Psoas muscle (tissue), 8 donors: ENCODE results near the gene HMX1. TPM values are rescaled to one million over a fixed set of nuclear protein-coding genes. Genes with fewer than 3 reads are reported as not detected.
A peak's percentile ranks its signal among the peaks of the same experiment; 100 is the strongest.

ENCODE experiments used
- ATAC-seq, 4 donors: fragments of 200-7000 bp; cut with Tn5 transposase; one replicate each; pipeline ENCODE4 v1.9.1; 2020; ENCODE audit warnings: moderate library complexity in 3 of 4, mild to moderate bottlenecking in 2 of 4
- DNase-seq, 2 donors: peaks; one replicate each; pipeline ENCODE4 v3.0.0-alpha.2; 2020
- H3K27ac ChIP-seq: fragments of 200-600 bp; one replicate; pipeline ENCODE4 v1.8.0; 2022
- H3K27me3 ChIP-seq, 3 donors: fragments of 200-600 bp in 1 of 3; one replicate each; pipeline versions ENCODE4 v1.6.1 to v1.8.0; 2013 to 2022; ENCODE audit warnings: low read length in 2 of 3, mild to moderate bottlenecking in 2 of 3, moderate library complexity in 1 of 3; ENCODE audit not compliant: insufficient read depth in 3 of 3
- H3K36me3 ChIP-seq, 2 donors: fragments of 200-600 bp in 1 of 2; one replicate each; pipeline versions ENCODE4 v1.6.1 to v1.8.0; 2013 to 2022; ENCODE audit warnings: low read depth in 1 of 2, mild to moderate bottlenecking in 1 of 2, moderate library complexity in 1 of 2; ENCODE audit not compliant: insufficient read depth in 1 of 2
- H3K4me1 ChIP-seq: fragments of 200-600 bp; one replicate; pipeline ENCODE4 v1.8.0; 2022
- H3K4me3 ChIP-seq: fragments of 200-600 bp; one replicate; pipeline ENCODE4 v1.8.0; 2022; ENCODE audit warnings: mild to moderate bottlenecking
- H3K9me3 ChIP-seq: fragments of 200-600 bp; one replicate; pipeline ENCODE4 v1.8.0; 2022
- CTCF ChIP-seq: fragments of 200-600 bp; IDR thresholded peaks from one replicate; pipeline ENCODE4 v1.8.0; 2022; ENCODE audit warnings: antibody characterized with exemption
- WGBS, 3 donors: extraction: QIAGEN DNeasy Blood & Tissue Kit; methylation state at CpG; one replicate each; pipeline versions ENCODE4 v1.1.6 to v1.1.7; 2013; 5-methylcytosine and 5-hydroxymethylcytosine counted together
- intact Hi-C, 2 donors: fragments of 100-400 bp; cut with DNase I; formaldehyde crosslinking; loops; one replicate each; pipeline versions ENCODE4 v1.11.0 to v1.14.2; 2022
- polyA plus RNA-seq, 3 donors: library from polyadenylated mRNA; stranded (reverse); fragments of 200-250 nt; gene quantifications; one replicate each; pipeline ENCODE4 v1.2.3, GENCODE V29; 2013
- total RNA-seq, 4 donors: library from RNA; stranded (reverse); fragmentation: NEBNext Ultra II Directional in 2 of 4; extraction: Animal tissue kit (Norgen Biotek cat#: 25700) in 2 of 4; gene quantifications; one replicate each; pipeline versions ENCODE4 v1.2.1 to v1.2.4, GENCODE V29; 2021 to 2023
- donor health status: healthy with polysubstance abuse.
- donor health status: DM: no; HTN: no; CAD: no; lungs with moderate emphysema.
- donor health status: Bipolar disorder and iron deficiency.
- donor health status: healthy.
- donor health status: DM: yes; HTN: yes; CAD: no.
- donor health status: DM: no; HTN: no; CAD: no.
- donor health status: DM: no; HTN: no; CAD: no.
- donor health status: DM: yes; HTN: yes; CAD: no.

Gene HMX1
- total and polyA plus RNA-seq, 7 donors: not detected

GRCh38 chr4:8848507-8849265, 23.0 kb downstream of the HMX1 start:
- H3K9me3 ChIP-seq: no peaks in the 10 kb centered on the region
- H3K27ac ChIP-seq: no peak overlapping the region
- 47 to 52% (median 52%) methylated on average over 14 of the region's 14 CpGs for WGBS, 3 donors
- H3K4me1 ChIP-seq: no peaks in the 10 kb centered on the region
- H3K27me3 ChIP-seq: peaks cover 0 to 41% (median 13%) of the 10 kb centered on the region in 3 donors
- intact Hi-C loops: no loop called here
- DNase-seq (no peak), ATAC-seq (no peak)
- no peak for TF ChIP-seq CTCF
- H3K4me3 ChIP-seq: no peak overlapping the region
- no peaks in the 10 kb centered on the region for H3K36me3 ChIP-seq

- H3K9me3 ChIP-seq: peaks cover 3% of the 10 kb centered on the region
- H3K4me3 ChIP-seq: no peak overlapping the region
- ATAC-seq: no peak
- no peaks in the 10 kb centered on the region for H3K36me3 ChIP-seq
- TF ChIP-seq CTCF: no peak
- DNase-seq: no peak
- H3K4me1 ChIP-seq: no peaks in the 10 kb centered on the region
- intact Hi-C loops: no loop called here
- H3K27me3 ChIP-seq: peaks cover 0 to 32% (median 13%) of the 10 kb centered on the region in 3 donors
- WGBS, 3 donors: 2 to 5% (median 4%) methylated on average over 10 of the region's 10 CpGs
- H3K27ac ChIP-seq: no peak overlapping the region
Observed at GRCh38 chr4:8847764-8848163, 23.9 kb downstream of the HMX1 start.

- H3K9me3 ChIP-seq: peaks cover 4% of the 10 kb centered on the region
- no peak overlapping the region for H3K27ac ChIP-seq
- H3K4me3 ChIP-seq: no peak overlapping the region
- H3K4me1 ChIP-seq: no peaks in the 10 kb centered on the region
- DNase-seq: peak in 1 of 2 donors; percentile 20
- ATAC-seq: no peak
- H3K36me3 ChIP-seq: no peaks in the 10 kb centered on the region
- TF ChIP-seq CTCF: no peak
- intact Hi-C loops: no loop called here
- H3K27me3 ChIP-seq: peaks cover 0 to 27% (median 13%) of the 10 kb centered on the region in 3 donors
- 53 to 55% (median 54%) methylated on average over 12 of the region's 12 CpGs for WGBS, 3 donors
Observed at GRCh38 chr4:8847331-8847730, 24.3 kb downstream of the HMX1 start.

- H3K4me1 ChIP-seq: no peaks in the 10 kb centered on the region
- peak in 1 of 2 donors; percentile 24 for DNase-seq
- H3K36me3 ChIP-seq: no peaks in the 10 kb centered on the region
- WGBS, 3 donors: 56 to 62% (median 59%) methylated on average over 3 of the region's 3 CpGs
- no peak for TF ChIP-seq CTCF
- no peak overlapping the region for H3K4me3 ChIP-seq
- H3K9me3 ChIP-seq: peaks cover 4% of the 10 kb centered on the region
- no peak for ATAC-seq
- peaks cover 0 to 22% (median 12%) of the 10 kb centered on the region in 3 donors for H3K27me3 ChIP-seq
- H3K27ac ChIP-seq: no peak overlapping the region
- intact Hi-C loops: no loop called here
Observed at GRCh38 chr4:8846826-8847225, 24.8 kb downstream of the HMX1 start.
